ENCODE results near the gene C1orf210. TPM values are rescaled to one million over a fixed set of nuclear protein-coding genes. Genes with fewer than 3 reads are reported as not detected.

C1orf210 gene
- total and polyA plus RNA-seq, 2 of the 4 experiments (the other 2 are of a cell fraction), result not detected

DNA sequence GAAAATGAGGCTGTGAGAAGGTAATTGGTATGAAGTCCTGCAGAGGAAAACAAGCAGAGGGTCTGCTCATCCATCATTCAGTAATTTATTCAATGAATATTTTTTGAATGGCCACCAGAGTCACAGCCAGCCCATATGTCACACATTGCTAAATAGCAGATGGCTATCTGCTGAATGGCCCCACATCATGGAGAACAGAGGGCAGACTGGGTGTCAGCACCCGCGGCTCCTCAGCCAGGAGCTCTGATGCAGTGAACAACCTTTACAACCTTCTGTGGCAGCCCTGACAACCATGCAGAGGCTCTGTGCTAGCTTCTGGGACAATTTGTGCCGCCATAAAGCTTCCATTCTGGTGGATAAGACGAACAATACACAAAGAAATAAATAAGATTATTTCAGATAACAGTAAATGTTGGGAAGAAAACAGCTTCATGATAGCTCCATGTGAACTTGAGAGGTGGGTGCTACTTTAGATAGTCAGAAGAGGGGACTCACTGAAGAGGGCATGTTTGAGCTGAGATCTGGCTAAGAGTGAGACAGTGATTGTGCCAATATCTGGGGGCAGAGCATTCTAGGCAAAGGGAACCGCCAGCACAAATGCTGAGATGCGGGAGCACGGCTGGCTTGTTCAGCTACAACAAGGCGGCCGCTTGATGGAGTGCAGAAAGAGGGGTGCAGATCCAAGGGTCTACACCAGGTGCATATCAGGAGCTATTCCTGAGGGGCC is 2.8 kb upstream of the C1orf210 start:
- H4K20me1 ChIP-seq (ENCODE audit: insufficient read depth, low read length), result no peaks in the 10 kb centered on the region
- no peaks in the 10 kb centered on the region for H3K4me1 ChIP-seq (ENCODE audit: control insufficient read depth, insufficient read depth, low read length)
- no peak overlapping the region for H2BK120ac ChIP-seq (ENCODE audit: low read depth, low read length)
- CTCF ChIA-PET, result no interaction called here
- H3K27ac ChIP-seq (ENCODE audit: insufficient read depth, low read length), result no peak overlapping the region
- DNase-seq (no peak), ATAC-seq (ENCODE audit: low read depth) (no peak)
- dilution Hi-C loops (cut with HindIII; ENCODE audit: low sequenced_read_pairs, unreplicated experiment), result no loop called here
- H3K56ac ChIP-seq (ENCODE audit: extremely low read depth, insufficient read depth, low read length), result no peak overlapping the region
- no peak overlapping the region for H3K14ac ChIP-seq (replicated peaks; ENCODE audit: low read depth, low read length)
- H3K4me3 ChIP-seq (ENCODE audit: insufficient read depth, low read depth, low read length), result no peak overlapping the region
- POLR2A ChIA-PET (ENCODE audit: unreplicated experiment), result no interaction called here
- no peak overlapping the region for H4K5ac ChIP-seq (ENCODE audit: low read depth, low read length)
- no peak overlapping the region for H3K4ac ChIP-seq (ENCODE audit: low read depth, low read length)
- no peak overlapping the region for H3K4me2 ChIP-seq (ENCODE audit: low read depth, low read length)
- no peak overlapping the region for H4K8ac ChIP-seq (ENCODE audit: low read depth in 2 of 2, low read length in 2 of 2)
- H3K9ac ChIP-seq (ENCODE audit: low read depth, low read length), result no peak overlapping the region
- H2BK20ac ChIP-seq (ENCODE audit: low read depth, low read length), result no peak overlapping the region
- TF ChIP-seq FOS (IDR thresholded peaks at IDR 0.05; ENCODE audit: low read depth, low read length) (no peak), RAD21 (IDR thresholded peaks at IDR 0.05; ENCODE audit: low read length) (no peak), SMC3 (IDR thresholded peaks at IDR 0.05; ENCODE audit: low read depth, low read length) (no peak), MAFK (IDR thresholded peaks at IDR 0.05; ENCODE audit: low read depth, low read length) (no peak), RCOR1 (IDR thresholded peaks at IDR 0.05; ENCODE audit: insufficient replicate concordance, low read length) (no peak), BHLHE40 (IDR thresholded peaks at IDR 0.05; ENCODE audit: low read depth, low read length) (no peak), NFE2L2 (IDR thresholded peaks at IDR 0.05; ENCODE audit: low read depth, low read length) (no peak), CEBPB (IDR thresholded peaks at IDR 0.05; ENCODE audit: low read depth, low read length) (no peak), MAZ (IDR thresholded peaks at IDR 0.05; ENCODE audit: borderline replicate concordance, low read depth, low read length) (no peak), POLR2A (IDR thresholded peaks at IDR 0.05; ENCODE audit: low read depth, low read length) (no peak), RFX5 (IDR thresholded peaks at IDR 0.05; ENCODE audit: low read depth, low read length) (no peak)
- TF ChIP-seq, protein P1, sequence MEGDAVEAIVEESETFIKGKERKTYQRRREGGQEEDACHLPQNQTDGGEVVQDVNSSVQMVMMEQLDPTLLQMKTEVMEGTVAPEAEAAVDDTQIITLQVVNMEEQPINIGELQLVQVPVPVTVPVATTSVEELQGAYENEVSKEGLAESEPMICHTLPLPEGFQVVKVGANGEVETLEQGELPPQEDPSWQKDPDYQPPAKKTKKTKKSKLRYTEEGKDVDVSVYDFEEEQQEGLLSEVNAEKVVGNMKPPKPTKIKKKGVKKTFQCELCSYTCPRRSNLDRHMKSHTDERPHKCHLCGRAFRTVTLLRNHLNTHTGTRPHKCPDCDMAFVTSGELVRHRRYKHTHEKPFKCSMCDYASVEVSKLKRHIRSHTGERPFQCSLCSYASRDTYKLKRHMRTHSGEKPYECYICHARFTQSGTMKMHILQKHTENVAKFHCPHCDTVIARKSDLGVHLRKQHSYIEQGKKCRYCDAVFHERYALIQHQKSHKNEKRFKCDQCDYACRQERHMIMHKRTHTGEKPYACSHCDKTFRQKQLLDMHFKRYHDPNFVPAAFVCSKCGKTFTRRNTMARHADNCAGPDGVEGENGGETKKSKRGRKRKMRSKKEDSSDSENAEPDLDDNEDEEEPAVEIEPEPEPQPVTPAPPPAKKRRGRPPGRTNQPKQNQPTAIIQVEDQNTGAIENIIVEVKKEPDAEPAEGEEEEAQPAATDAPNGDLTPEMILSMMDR (conservative IDR thresholded peaks at IDR 0.05; ENCODE audit: low read depth, low read length), result no peak
- TF ChIP-seq, protein P2, sequence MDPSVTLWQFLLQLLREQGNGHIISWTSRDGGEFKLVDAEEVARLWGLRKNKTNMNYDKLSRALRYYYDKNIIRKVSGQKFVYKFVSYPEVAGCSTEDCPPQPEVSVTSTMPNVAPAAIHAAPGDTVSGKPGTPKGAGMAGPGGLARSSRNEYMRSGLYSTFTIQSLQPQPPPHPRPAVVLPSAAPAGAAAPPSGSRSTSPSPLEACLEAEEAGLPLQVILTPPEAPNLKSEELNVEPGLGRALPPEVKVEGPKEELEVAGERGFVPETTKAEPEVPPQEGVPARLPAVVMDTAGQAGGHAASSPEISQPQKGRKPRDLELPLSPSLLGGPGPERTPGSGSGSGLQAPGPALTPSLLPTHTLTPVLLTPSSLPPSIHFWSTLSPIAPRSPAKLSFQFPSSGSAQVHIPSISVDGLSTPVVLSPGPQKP (IDR thresholded peaks at IDR 0.05; ENCODE audit: borderline replicate concordance, low read depth, low read length), result no peak
- TF ChIP-seq, protein P3, sequence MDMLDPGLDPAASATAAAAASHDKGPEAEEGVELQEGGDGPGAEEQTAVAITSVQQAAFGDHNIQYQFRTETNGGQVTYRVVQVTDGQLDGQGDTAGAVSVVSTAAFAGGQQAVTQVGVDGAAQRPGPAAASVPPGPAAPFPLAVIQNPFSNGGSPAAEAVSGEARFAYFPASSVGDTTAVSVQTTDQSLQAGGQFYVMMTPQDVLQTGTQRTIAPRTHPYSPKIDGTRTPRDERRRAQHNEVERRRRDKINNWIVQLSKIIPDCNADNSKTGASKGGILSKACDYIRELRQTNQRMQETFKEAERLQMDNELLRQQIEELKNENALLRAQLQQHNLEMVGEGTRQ (IDR thresholded peaks at IDR 0.05; ENCODE audit: low read depth, low read length), result no peak
- H2BK15ac ChIP-seq (ENCODE audit: low read depth, low read length), result no peak overlapping the region
- H3K9me1 ChIP-seq (ENCODE audit: insufficient read depth, low read length), result no peaks in the 10 kb centered on the region
- H2BK5ac ChIP-seq (ENCODE audit: low read depth, low read length, poor library complexity, severe bottlenecking), result no peak overlapping the region
- WGBS, 2 experiments (ENCODE audit: extremely low coverage in 2 of 2, insufficient read length in 1 of 2), result 85% methylated on average over 7 of the region's 9 CpGs; no CpG with 5 or more reads in 1 of the 2 experiments
- H3K79me1 ChIP-seq (ENCODE audit: low read depth in 1 of 2, low read length in 2 of 2), result no peaks in the 10 kb centered on the region
- peaks cover 28% of the 10 kb centered on the region for H3K27me3 ChIP-seq (ENCODE audit: control insufficient read depth, insufficient read depth, low read length)
- intact Hi-C loops (cut with micrococcal nuclease), result no loop called here
- no peaks in the 10 kb centered on the region for H3K9me3 ChIP-seq (ENCODE audit: control insufficient read depth, insufficient read depth, low read length)
- no peak overlapping the region for H4K91ac ChIP-seq (ENCODE audit: insufficient read depth, low read depth, low read length)
- no peak overlapping the region for H3K23ac ChIP-seq (ENCODE audit: low read depth, low read length)
- H2AFZ ChIP-seq (replicated peaks; ENCODE audit: low read length, poor library complexity), result no peak overlapping the region
- in situ Hi-C loops (cut with MboI; ENCODE audit: low sequenced_read_pairs), result no loop called here
- no peak overlapping the region for H2AK5ac ChIP-seq (ENCODE audit: low read depth, low read length)
- no TSS peak for BruUV-seq (replicated peaks)
- H3K18ac ChIP-seq (ENCODE audit: low read depth, low read length), result no peak overlapping the region
- H2AK9ac ChIP-seq (replicated peaks; ENCODE audit: low read depth, low read length, poor library complexity), result no peak overlapping the region
- no peaks in the 10 kb centered on the region for H3K36me3 ChIP-seq (ENCODE audit: control insufficient read depth, insufficient read depth, low read length)
